HepG2 (cell line): ENCODE results near the gene ERP27. TPM values are rescaled to one million over a fixed set of nuclear protein-coding genes. Genes with fewer than 3 reads are reported as not detected.

Source experiments
- ATAC-seq: fragments of 200-7000 bp; cut with Tn5 transposase; 3 replicates; pipeline ENCODE4 v1.9.1; 2020; ENCODE audit warnings: mild to moderate bottlenecking, moderate library complexity
- BruUV-seq: library from RNA; stranded (reverse); fragments of 400-500 nt; replicated peaks from 2 replicates; lab custom pipeline; 2021; lab: Mats Ljungman, UMichigan
- CTCF ChIA-PET: fragments of 300-600 bp; formaldehyde crosslinking; extraction: SDS; loops from one replicate; lab custom pipeline; 2021; ENCODE audit warnings: low total read pairs, inconsistent platforms, low intra/inter-chr PET ratio; lab: Yijun Ruan, JAX
- POLR2A ChIA-PET: fragments of 350-600 bp; sonication (Branson Sonifier 250); formaldehyde crosslinking; loops from one replicate; lab custom pipeline; 2020; ENCODE audit warnings: antibody characterized with exemption, inconsistent platforms; lab: Yijun Ruan, JAX
- DNase-seq: peaks from one replicate; pipeline ENCODE4 v3.0.0-alpha.2; 2015; ENCODE audit warnings: low spot score
- FAIRE-seq: peaks from 3 replicates; lab custom pipeline; 2011; peaks lifted over from hg19 to GRCh38; lab: Jason Lieb, UNC
- H2AFZ ChIP-seq: one replicate; pipeline ENCODE4 v1.6.1; 2011; ENCODE audit warnings: low read length, inconsistent platforms
- H3K27ac ChIP-seq: fragments of 300-600 bp; 3 replicates; pipeline ENCODE4 v1.8.0; 2011; ENCODE audit warnings: mixed run types, mild to moderate bottlenecking, mixed read lengths, low read length, inconsistent platforms; ENCODE audit not compliant: insufficient read depth; ENCODE audit errors: extremely low read length
- H3K27me3 ChIP-seq, 2 experiments: fragments of 200-600 bp in 1 of 2; 2 replicates in 1 of 2; 3 replicates in 1 of 2; pipeline versions ENCODE4 v1.6.0 to v1.8.0; 2011; ENCODE audit warnings: low read length in 2 of 2, mild to moderate bottlenecking in 2 of 2, moderate library complexity in 2 of 2, inconsistent platforms in 1 of 2; ENCODE audit not compliant: insufficient read depth in 2 of 2, control insufficient read depth in 1 of 2
- H3K36me3 ChIP-seq, 2 experiments: fragments of 200-600 bp in 1 of 2; replicated peaks in 1 of 2; 2 replicates in 1 of 2; 3 replicates in 1 of 2; pipeline versions ENCODE4 v1.5.1 to v1.8.0; 2011; ENCODE audit warnings: low read length in 2 of 2, inconsistent platforms in 1 of 2; ENCODE audit not compliant: insufficient read depth in 2 of 2, control insufficient read depth in 1 of 2
- H3K4me1 ChIP-seq: 2 replicates; pipeline ENCODE4 v1.5.1; 2012; ENCODE audit warnings: low read length, inconsistent platforms; ENCODE audit not compliant: insufficient read depth
- H3K4me2 ChIP-seq: 2 replicates; pipeline ENCODE4 v1.6.0; 2011; ENCODE audit warnings: low read depth, low read length, inconsistent platforms
- H3K4me3 ChIP-seq, 3 experiments: fragments of 200-600 bp in 1 of 3; sonication (generic), shearing (Covaris generic) in 1 of 3; replicated peaks in 1 of 3; 2 replicates each; pipeline ENCODE4 v1.5.1; 2011 to 2016; ENCODE audit warnings: low read length in 3 of 3, inconsistent platforms in 2 of 3, low read depth in 2 of 3, mild to moderate bottlenecking in 2 of 3, control low read depth in 1 of 3, mixed read lengths in 1 of 3; ENCODE audit not compliant: insufficient read depth in 1 of 3
- H3K79me2 ChIP-seq: one replicate; pipeline ENCODE4 v1.6.1; 2011; ENCODE audit warnings: low read length, inconsistent platforms; ENCODE audit not compliant: insufficient read depth
- H3K9ac ChIP-seq: 2 replicates; pipeline ENCODE4 v1.6.0; 2011; ENCODE audit warnings: mild to moderate bottlenecking, low read depth, low read length, inconsistent platforms; ENCODE audit not compliant: insufficient read depth
- H3K9me3 ChIP-seq: 2 replicates; pipeline ENCODE4 v1.5.1; 2012; ENCODE audit warnings: mild to moderate bottlenecking, low read length
- H4K20me1 ChIP-seq: 2 replicates; pipeline ENCODE4 v1.6.0; 2011; ENCODE audit warnings: inconsistent platforms, mild to moderate bottlenecking, low read length, moderate library complexity; ENCODE audit not compliant: insufficient read depth
- CENPT ChIP-seq: sonication (generic); formaldehyde crosslinking; IDR thresholded peaks from 2 replicates; pipeline ENCODE4 v1.8.0; 2022; ENCODE audit warnings: low read depth, mild to moderate bottlenecking, moderate library complexity, missing genetic modification reagents
- RERE ChIP-seq: IDR thresholded peaks from 2 replicates; pipeline ENCODE4 v1.6.1; 2016; ENCODE audit warnings: low read depth, missing genetic modification reagents, missing compliant biosample characterization
- ZBTB3 ChIP-seq: sonication (generic); formaldehyde crosslinking; IDR thresholded peaks from 2 replicates; pipeline ENCODE4 v1.4.0; 2020; ENCODE audit warnings: low read depth, mild to moderate bottlenecking, moderate library complexity, missing genetic modification reagents, borderline replicate concordance
- ZNF136 ChIP-seq: sonication (generic); formaldehyde crosslinking; IDR thresholded peaks from 2 replicates; pipeline ENCODE4 v1.8.1; 2022; ENCODE audit warnings: low read depth, mild to moderate bottlenecking, moderate library complexity, missing genetic modification reagents
- ZNF441 ChIP-seq: sonication (generic); formaldehyde crosslinking; IDR thresholded peaks from 2 replicates; pipeline ENCODE4 v1.7.0; 2021; ENCODE audit warnings: missing genetic modification reagents, borderline replicate concordance
- ZNF7 ChIP-seq: IDR thresholded peaks from 2 replicates; pipeline ENCODE4 v1.6.1; 2016; ENCODE audit warnings: missing biosample characterization, missing genetic modification reagents
- ZNF749 ChIP-seq: sonication (generic); formaldehyde crosslinking; IDR thresholded peaks from 2 replicates; pipeline ENCODE4 v1.8.0; 2022; ENCODE audit warnings: mild to moderate bottlenecking, missing genetic modification reagents, moderate library complexity, borderline replicate concordance
- WGBS: methylation state at CpG from one replicate; pipeline ENCODE4 v1.1.6; 2017; ENCODE audit warnings: low lambda C conversion rate; 5-methylcytosine and 5-hydroxymethylcytosine counted together
- in situ Hi-C: cut with HindIII; loops from 2 replicates; pipeline ENCODE4 v1.10.0; 2017; ENCODE audit warnings: low pct_unique_long_range_greater_than_20kb; ENCODE audit not compliant: extremely low pct_ligation_motif_present
- intact Hi-C: fragments of 100-400 bp; cut with micrococcal nuclease; formaldehyde crosslinking; loops from one replicate; pipeline ENCODE4 v1.10.0; 2022; ENCODE audit not compliant: unreplicated experiment
- polyA plus RNA-seq, 8 experiments: library from polyadenylated mRNA; depleted of rRNA in 3 of 8; stranded (reverse) in 7 of 8; unstranded in 1 of 8; fragments of >200 nt; fragmentation: Illumina TruSeq in 4 of 8; extraction: Trizol in 4 of 8; gene quantifications; 2 replicates each; pipeline versions ENCODE4 v1.2.1 to v1.2.3, GENCODE V29; 2011 to 2016; ENCODE audit warnings: low read depth in 4 of 8, missing spikeins in 1 of 8, mixed read lengths in 1 of 8; ENCODE audit not compliant: insufficient read depth in 1 of 8
- total RNA-seq, 5 experiments: library from RNA; depleted of rRNA; stranded (reverse); fragments of >200 nt; fragmentation: Illumina TruSeq; extraction: Trizol; gene quantifications; 2 replicates each; pipeline ENCODE4 v1.2.3, GENCODE V29; 2016; ENCODE audit warnings: low read depth in 1 of 5

The ERP27 gene
- total and polyA plus RNA-seq, 2 of the 13 experiments (the other 11 are each of a cell fraction or from before 2014, with no cell fraction given) = 1.8 to 6.6 TPM

GRCh38 chr12:14986449-14986848 is 48.1 kb upstream of the ERP27 start:
- no peaks in the 10 kb centered on the region for H4K20me1 ChIP-seq
- no peaks in the 10 kb centered on the region for H3K9me3 ChIP-seq
- ATAC-seq (no peak), FAIRE-seq (no peak), DNase-seq (no peak)
- ChIA-PET CTCF (no interaction called here), POLR2A (no interaction called here)
- no peak overlapping the region for H3K4me3 ChIP-seq
- no peaks in the 10 kb centered on the region for H3K79me2 ChIP-seq
- no peak overlapping the region for H3K4me2 ChIP-seq
- no peak overlapping the region for H3K9ac ChIP-seq
- no TSS peak for BruUV-seq
- H3K27ac ChIP-seq = no peak overlapping the region
- in situ Hi-C loops (no loop called here), intact Hi-C loops (no loop called here)
- H3K4me1 ChIP-seq = no peaks in the 10 kb centered on the region
- TF ChIP-seq ZNF749 (CRISPR knock-in tag) (no peak), ZNF136 (no peak), ZNF7 (CRISPR knock-in tag) (no peak), RERE (CRISPR knock-in tag) (no peak), ZNF441 (CRISPR knock-in tag) (no peak), CENPT (CRISPR knock-in tag) (no peak), ZBTB3 (CRISPR knock-in tag) (no peak)
- WGBS = 3% methylated on average over 4 of the region's 4 CpGs
- H2AFZ ChIP-seq = no peak overlapping the region
- no peaks in the 10 kb centered on the region for H3K36me3 ChIP-seq
- peaks cover 0 to 1% of the 10 kb centered on the region in 2 experiments; a peak in 2 of 5 replicates for H3K27me3 ChIP-seq
